ENCODE measurements around the gene HSDL2. TPM values are rescaled to one million over a fixed set of nuclear protein-coding genes. Genes with fewer than 3 reads are reported as not detected.

HSDL2 gene
- total and polyA plus RNA-seq, 7 experiments from 2014 or later: 9.2 to 24.6 (median 15.5) TPM

- Histone ChIP-seq H3K4me3 (ENCODE audit: low read length) (peak overlapping the region; percentile 88), H3K9me3 (ENCODE audit: control insufficient read depth in 2 of 3, low read length in 3 of 3) (no peaks in the 10 kb centered on the region), H3K27me3 (ENCODE audit: control insufficient read depth in 2 of 2, insufficient read depth in 2 of 2, low read length in 2 of 2) (no peaks in the 10 kb centered on the region), H3K4me1 (ENCODE audit: control insufficient read depth in 2 of 2, insufficient read depth in 2 of 2, low read length in 2 of 2) (peaks cover 14 to 19% of the 10 kb centered on the region in 2 donors), H3K27ac (ENCODE audit: low read depth, low read length) (peak overlapping the region; percentile 95), H3K36me3 (ENCODE audit: control insufficient read depth in 2 of 3, insufficient read depth in 3 of 3, low read length in 3 of 3) (peaks cover 0 to 8% (median 0%) of the 10 kb centered on the region in 3 experiments)
- ATAC-seq: peak; percentile 94
- peaks cover 0 to 1% (median 0%) of the 10 kb centered on the region in 5 donors for H3K36me3 Mint-ChIP-seq
- ChIA-PET POLR2A (interaction anchor here (0.7 to 2.4 kb wide), 13 partner anchors 9 to 817 kb away, joined by 3 to 20 read pairs (median 4); partner anchors contain the start of genes HSDL2, SLC31A2, SUSD1 and UGCG), CTCF (interaction anchor here (0.5 to 1.0 kb wide), 3 partner anchors 12 to 236 kb away, joined by 3 to 4 read pairs (median 3); no protein-coding TSS in a partner anchor)
- H3K27me3 Mint-ChIP-seq: no peaks in the 10 kb centered on the region
- peaks cover 21 to 44% (median 35%) of the 10 kb centered on the region in 7 donors for H3K4me1 Mint-ChIP-seq
- peak overlapping the region; percentile 82 to 98 (median 93) for H3K4me3 Mint-ChIP-seq
- peaks cover 0 to 1% (median 0%) of the 10 kb centered on the region in 11 donors for H3K9me3 Mint-ChIP-seq
- intact Hi-C loops (cut with micrococcal nuclease): loop anchor here (1.0 to 10.0 kb wide), 30 partner anchors 14 to 1077 kb away; partner anchors contain the start of genes DNAJC25 (in 2 of the 2), FKBP15 (in 2 of the 2), INIP (in 2 of the 2) and KIAA1958 (in 2 of the 2)
- H3K27ac Mint-ChIP-seq: peak overlapping the region; percentile 88 to 97 (median 90)
- peak; percentile 78 to 94 (median 88) for DNase-seq
Measured at GRCh38 chr9:112333639-112334431, 46.1 kb upstream of the HSDL2 start.

DNA sequence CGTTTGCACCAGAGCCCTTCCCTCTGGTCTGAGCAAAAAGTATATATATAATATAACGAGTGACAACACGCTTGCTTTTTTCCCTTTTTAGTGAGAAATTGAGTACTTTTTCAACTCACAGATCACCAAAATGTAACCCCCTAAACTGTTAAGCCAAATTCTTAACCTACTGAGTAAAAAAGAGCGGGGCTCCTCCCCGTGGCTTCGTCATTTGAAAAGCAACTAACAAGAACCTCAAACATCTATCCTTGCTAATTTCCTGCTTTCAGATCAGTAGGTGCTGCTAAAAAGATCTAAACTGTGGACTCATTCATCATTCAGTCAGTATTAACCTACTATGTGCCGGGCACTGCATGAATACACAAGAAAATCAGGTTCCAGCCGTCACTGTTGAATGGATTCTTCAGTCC is 45.5 kb upstream of the HSDL2 start:
- Histone ChIP-seq H3K4me3 (ENCODE audit: low read length) (peak overlapping the region; percentile 88), H3K4me1 (ENCODE audit: control insufficient read depth in 2 of 2, insufficient read depth in 2 of 2, low read length in 2 of 2) (peaks cover 14 to 19% of the 10 kb centered on the region in 2 donors), H3K27me3 (ENCODE audit: control insufficient read depth in 2 of 2, insufficient read depth in 2 of 2, low read length in 2 of 2) (no peaks in the 10 kb centered on the region), H3K9me3 (ENCODE audit: control insufficient read depth in 2 of 3, low read length in 3 of 3) (no peaks in the 10 kb centered on the region), H3K27ac (ENCODE audit: low read depth, low read length) (peak overlapping the region; percentile 95), H3K36me3 (ENCODE audit: control insufficient read depth in 2 of 3, insufficient read depth in 3 of 3, low read length in 3 of 3) (peaks cover 0 to 8% (median 0%) of the 10 kb centered on the region in 3 experiments)
- DNase-seq: peak in 8 of 9 donors; percentile 31 to 77 (median 68)
- peak overlapping the region; percentile 88 to 97 (median 90) for H3K27ac Mint-ChIP-seq
- POLR2A ChIA-PET: interaction anchor here (1.0 to 2.4 kb wide), 3 partner anchors 45 to 438 kb away, joined by 5 to 20 read pairs (median 9); partner anchors contain the start of genes HSDL2 and UGCG
- H3K36me3 Mint-ChIP-seq: peaks cover 0 to 1% (median 0%) of the 10 kb centered on the region in 5 donors
- ATAC-seq: peak; percentile 8
- peaks cover 0 to 1% (median 0%) of the 10 kb centered on the region in 11 donors for H3K9me3 Mint-ChIP-seq
- peaks cover 21 to 40% (median 33%) of the 10 kb centered on the region in 7 donors for H3K4me1 Mint-ChIP-seq
- peak overlapping the region; percentile 82 to 98 (median 93) for H3K4me3 Mint-ChIP-seq
- CTCF ChIA-PET: interaction anchor here (0.5 to 0.6 kb wide), 2 partner anchors 37 to 58 kb away, joined by 3 to 4 read pairs; no protein-coding TSS in a partner anchor
- intact Hi-C loops (cut with micrococcal nuclease): loop anchor here (1.0 to 10.0 kb wide), 12 partner anchors 14 to 816 kb away; partner anchors contain the start of genes KIAA1958 (in 1 of the 2), SLC31A2 (in 1 of the 2) and SNX30 (in 1 of the 2)
- H3K27me3 Mint-ChIP-seq: no peaks in the 10 kb centered on the region

DNA sequence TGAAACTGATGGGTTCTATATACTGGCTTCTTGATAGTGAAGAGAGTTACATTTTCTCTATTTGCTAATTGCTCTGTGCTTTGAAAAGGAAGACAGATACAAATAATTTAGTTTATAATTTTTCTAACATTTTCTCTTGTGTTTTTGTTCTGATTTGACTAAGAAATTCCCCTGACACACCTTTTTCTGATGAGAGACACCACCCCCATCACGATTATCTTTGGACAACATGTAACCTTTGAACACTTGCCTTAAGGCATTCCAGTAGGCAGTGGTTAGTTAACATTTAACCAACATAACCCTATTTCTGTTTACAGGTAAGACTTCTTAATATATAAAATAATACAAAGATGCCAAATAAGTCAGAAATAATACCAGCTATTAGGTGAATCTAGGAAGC is 42.4 kb upstream of the HSDL2 start:
- Histone ChIP-seq H3K9me3 (ENCODE audit: control insufficient read depth in 2 of 3, low read length in 3 of 3) (no peaks in the 10 kb centered on the region), H3K36me3 (ENCODE audit: control insufficient read depth in 2 of 3, insufficient read depth in 3 of 3, low read length in 3 of 3) (peaks cover 0 to 8% (median 0%) of the 10 kb centered on the region in 3 experiments), H3K27ac (ENCODE audit: low read depth, low read length) (no peak overlapping the region), H3K27me3 (ENCODE audit: control insufficient read depth in 2 of 2, insufficient read depth in 2 of 2, low read length in 2 of 2) (no peaks in the 10 kb centered on the region), H3K4me3 (ENCODE audit: low read length) (no peak overlapping the region), H3K4me1 (ENCODE audit: control insufficient read depth in 2 of 2, insufficient read depth in 2 of 2, low read length in 2 of 2) (peaks cover 5 to 6% of the 10 kb centered on the region in 2 donors)
- Mint-ChIP-seq H3K9me3 (no peaks in the 10 kb centered on the region), H3K27me3 (no peaks in the 10 kb centered on the region), H3K4me1 (peaks cover under 1 to 10% (median 6%) of the 10 kb centered on the region in 7 donors), H3K4me3 (no peak overlapping the region), H3K27ac (no peak overlapping the region), H3K36me3 (peaks cover 0 to 3% (median 0%) of the 10 kb centered on the region in 5 donors)
- ATAC-seq: no peak
- intact Hi-C loops (cut with micrococcal nuclease): loop anchor here in 1 of 2 donors (10.0 kb wide), 3 partner anchors 63 to 413 kb away; partner anchors contain the start of gene KIAA1958
- CTCF ChIA-PET: interaction anchor here (0.7 kb wide), 1 partner anchor 9 kb away, joined by 3 read pairs; no protein-coding TSS in a partner anchor
- DNase-seq: no peak
- POLR2A ChIA-PET: interaction anchor here (0.6 to 1.1 kb wide), 3 partner anchors 12 to 92 kb away, joined by 3 to 4 read pairs (median 4); partner anchors contain the start of gene HSDL2

- Histone ChIP-seq H3K36me3 (ENCODE audit: control insufficient read depth in 2 of 3, insufficient read depth in 3 of 3, low read length in 3 of 3) (peaks cover 0 to 3% (median 0%) of the 10 kb centered on the region in 3 experiments), H3K4me3 (ENCODE audit: low read length) (no peak overlapping the region), H3K4me1 (ENCODE audit: control insufficient read depth in 2 of 2, insufficient read depth in 2 of 2, low read length in 2 of 2) (peaks cover 5 to 6% of the 10 kb centered on the region in 2 donors), H3K9me3 (ENCODE audit: control insufficient read depth in 2 of 3, low read length in 3 of 3) (no peaks in the 10 kb centered on the region), H3K27ac (ENCODE audit: low read depth, low read length) (no peak overlapping the region), H3K27me3 (ENCODE audit: control insufficient read depth in 2 of 2, insufficient read depth in 2 of 2, low read length in 2 of 2) (no peaks in the 10 kb centered on the region)
- DNase-seq (no peak), ATAC-seq (no peak)
- intact Hi-C loops (cut with micrococcal nuclease): loop anchor here in 1 of 2 donors (10.0 kb wide), 3 partner anchors 64 to 414 kb away; partner anchors contain the start of gene KIAA1958
- H3K27ac Mint-ChIP-seq: no peak overlapping the region
- POLR2A ChIA-PET: no interaction called here
- peaks cover 0 to 3% (median 0%) of the 10 kb centered on the region in 5 donors for H3K36me3 Mint-ChIP-seq
- H3K4me1 Mint-ChIP-seq: peaks cover 0 to 10% (median 6%) of the 10 kb centered on the region in 7 donors
- H3K27me3 Mint-ChIP-seq: no peaks in the 10 kb centered on the region
- H3K4me3 Mint-ChIP-seq: no peak overlapping the region
- CTCF ChIA-PET: no interaction called here
- no peaks in the 10 kb centered on the region for H3K9me3 Mint-ChIP-seq
Measured at GRCh38 chr9:112338561-112338960, 41.3 kb upstream of the HSDL2 start.

- H3K4me1 ChIP-seq (ENCODE audit: control insufficient read depth in 2 of 2, insufficient read depth in 2 of 2, low read length in 2 of 2): peaks cover under 1 to 1% of the 10 kb centered on the region in 2 donors
- intact Hi-C loops (cut with micrococcal nuclease): loop anchor here in 1 of 2 donors (10.0 kb wide), 3 partner anchors 65 to 415 kb away; partner anchors contain the start of gene KIAA1958
- Mint-ChIP-seq H3K27me3 (no peaks in the 10 kb centered on the region), H3K4me1 (peaks cover 0 to 3% (median 0%) of the 10 kb centered on the region in 7 donors), H3K27ac (no peak overlapping the region), H3K9me3 (no peaks in the 10 kb centered on the region), H3K36me3 (peaks cover 0 to 3% (median 0%) of the 10 kb centered on the region in 5 donors), H3K4me3 (no peak overlapping the region)
- no peaks in the 10 kb centered on the region for H3K36me3 ChIP-seq (ENCODE audit: control insufficient read depth in 2 of 3, insufficient read depth in 3 of 3, low read length in 3 of 3)
- H3K9me3 ChIP-seq (ENCODE audit: control insufficient read depth in 2 of 3, low read length in 3 of 3): no peaks in the 10 kb centered on the region
- ATAC-seq (no peak), DNase-seq (no peak)
- POLR2A ChIA-PET: no interaction called here
- no peaks in the 10 kb centered on the region for H3K27me3 ChIP-seq (ENCODE audit: control insufficient read depth in 2 of 2, insufficient read depth in 2 of 2, low read length in 2 of 2)
- CTCF ChIA-PET: no interaction called here
- H3K4me3 ChIP-seq (ENCODE audit: low read length): no peak overlapping the region
- H3K27ac ChIP-seq (ENCODE audit: low read depth, low read length): no peak overlapping the region
Measured at GRCh38 chr9:112339886-112340285, 40.0 kb upstream of the HSDL2 start.

DNA sequence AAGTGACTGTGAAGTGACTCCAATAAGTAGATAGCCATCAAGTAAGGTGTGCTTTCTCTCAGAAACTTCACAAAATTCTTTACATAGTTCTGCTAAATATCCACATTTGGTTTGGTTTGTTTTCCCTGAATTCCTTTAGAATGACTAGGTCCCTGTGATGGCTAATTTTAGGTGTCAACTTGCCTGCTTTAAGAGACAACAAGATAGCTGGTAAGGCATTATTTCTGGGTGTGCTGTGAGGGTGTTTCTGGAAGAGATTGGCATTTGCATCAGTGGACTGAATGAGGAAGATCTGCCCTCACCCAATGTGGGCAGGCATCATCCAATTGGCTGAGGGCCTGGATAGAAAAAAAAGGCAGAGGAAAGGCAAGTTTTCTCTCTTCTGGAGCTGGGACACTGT is 38.2 kb upstream of the HSDL2 start:
- Mint-ChIP-seq H3K4me1 (no peaks in the 10 kb centered on the region), H3K27me3 (no peaks in the 10 kb centered on the region), H3K36me3 (peaks cover 0 to 3% (median 0%) of the 10 kb centered on the region in 5 donors), H3K9me3 (no peaks in the 10 kb centered on the region), H3K4me3 (no peak overlapping the region), H3K27ac (no peak overlapping the region)
- CTCF ChIA-PET: interaction anchor here (1.4 kb wide), 1 partner anchor 244 kb away, joined by 3 read pairs; no protein-coding TSS in a partner anchor
- POLR2A ChIA-PET: no interaction called here
- Histone ChIP-seq H3K4me1 (ENCODE audit: control insufficient read depth in 2 of 2, insufficient read depth in 2 of 2, low read length in 2 of 2) (no peaks in the 10 kb centered on the region), H3K36me3 (ENCODE audit: control insufficient read depth in 2 of 3, insufficient read depth in 3 of 3, low read length in 3 of 3) (no peaks in the 10 kb centered on the region), H3K4me3 (ENCODE audit: low read length) (no peak overlapping the region), H3K9me3 (ENCODE audit: control insufficient read depth in 2 of 3, low read length in 3 of 3) (no peaks in the 10 kb centered on the region), H3K27ac (ENCODE audit: low read depth, low read length) (no peak overlapping the region), H3K27me3 (ENCODE audit: control insufficient read depth in 2 of 2, insufficient read depth in 2 of 2, low read length in 2 of 2) (no peaks in the 10 kb centered on the region)
- DNase-seq (no peak), ATAC-seq (no peak)
- intact Hi-C loops (cut with micrococcal nuclease): no loop called here
